CD4-positive, alpha-beta T cell treated with Interleukin-10 for 1 hour (primary cell): ENCODE results near the gene ABCA7.

Source experiments
- DNase-seq: peaks from one replicate; pipeline ENCODE4 v3.0.0-alpha.2; 2020

Gene ABCA7

GRCh38 chr19:1004803-1005664, 34.9 kb upstream of the ABCA7 start:
- no peak for DNase-seq

DNA sequence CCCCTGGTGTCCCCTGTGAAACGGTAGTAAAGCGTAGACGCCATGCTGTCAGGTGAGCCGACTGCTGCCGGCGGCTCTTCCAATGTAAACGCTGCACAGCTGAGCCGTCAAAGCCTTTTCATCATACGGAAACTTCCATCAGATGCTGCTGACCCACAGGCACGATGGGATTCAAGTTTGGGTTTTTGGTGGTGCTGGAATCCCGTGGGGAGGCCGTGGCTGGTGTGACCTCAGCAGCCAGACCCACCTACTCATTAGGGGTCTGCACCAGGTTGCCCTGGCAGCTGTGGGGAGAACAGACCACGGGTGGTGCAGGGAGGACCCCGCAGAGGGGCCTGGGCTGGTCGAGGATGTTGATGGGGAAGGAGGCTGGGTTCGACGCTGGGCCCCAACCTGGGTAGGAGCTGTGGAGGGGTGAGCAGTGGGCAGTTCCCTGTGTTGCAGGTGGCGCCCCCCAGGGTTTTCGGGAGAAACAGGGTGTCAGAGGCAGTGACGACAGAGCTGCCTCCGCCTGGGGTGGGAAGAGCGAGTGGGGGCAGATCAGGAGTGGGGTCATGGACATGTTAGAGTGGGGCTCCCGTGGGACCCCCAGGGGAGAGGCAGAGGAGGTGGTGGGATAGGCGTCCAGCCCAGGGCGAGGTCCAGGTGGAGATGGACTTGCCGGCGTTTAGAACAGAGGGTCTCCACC, 33.1 kb upstream of the ABCA7 start:
- DNase-seq = no peak

DNA sequence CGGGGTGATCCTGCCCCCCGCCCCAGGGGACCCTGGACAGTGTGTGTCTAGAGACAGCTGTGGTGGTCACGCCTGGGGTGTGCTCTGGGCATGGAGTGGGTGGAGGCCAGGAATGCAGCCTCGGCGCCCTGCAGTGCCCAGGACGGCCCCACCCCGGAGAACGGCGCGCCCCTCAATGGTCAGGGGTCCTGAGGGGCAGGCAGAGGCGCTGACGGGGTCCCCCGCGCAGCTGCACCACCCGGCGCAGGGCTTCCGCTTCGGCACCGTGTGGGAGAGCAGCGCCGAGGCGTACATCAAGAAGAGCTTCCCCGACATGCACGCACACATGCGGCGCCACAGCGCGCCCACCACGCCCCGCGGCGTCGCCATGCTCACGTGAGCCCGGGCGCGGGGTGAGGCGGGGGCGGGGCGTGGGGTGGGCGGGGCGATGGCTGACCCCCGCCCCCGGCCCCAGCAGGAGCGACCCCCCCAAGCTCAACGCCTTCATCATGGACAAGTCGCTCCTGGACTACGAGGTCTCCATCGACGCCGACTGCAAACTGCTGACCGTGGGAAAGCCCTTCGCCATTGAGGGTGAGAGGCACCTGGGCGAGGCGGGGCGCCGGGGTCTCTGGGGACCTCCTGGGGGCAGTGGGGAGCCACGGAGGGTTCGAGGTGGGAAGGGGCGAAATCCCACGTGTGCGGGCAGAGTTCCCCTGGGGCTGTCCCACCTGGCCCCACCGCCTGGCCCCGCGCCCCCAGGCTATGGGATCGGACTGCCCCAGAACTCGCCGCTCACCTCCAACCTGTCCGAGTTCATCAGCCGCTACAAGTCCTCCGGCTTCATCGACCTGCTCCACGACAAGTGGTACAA, 32.3 kb upstream of the ABCA7 start:
- DNase-seq = no peak

DNA sequence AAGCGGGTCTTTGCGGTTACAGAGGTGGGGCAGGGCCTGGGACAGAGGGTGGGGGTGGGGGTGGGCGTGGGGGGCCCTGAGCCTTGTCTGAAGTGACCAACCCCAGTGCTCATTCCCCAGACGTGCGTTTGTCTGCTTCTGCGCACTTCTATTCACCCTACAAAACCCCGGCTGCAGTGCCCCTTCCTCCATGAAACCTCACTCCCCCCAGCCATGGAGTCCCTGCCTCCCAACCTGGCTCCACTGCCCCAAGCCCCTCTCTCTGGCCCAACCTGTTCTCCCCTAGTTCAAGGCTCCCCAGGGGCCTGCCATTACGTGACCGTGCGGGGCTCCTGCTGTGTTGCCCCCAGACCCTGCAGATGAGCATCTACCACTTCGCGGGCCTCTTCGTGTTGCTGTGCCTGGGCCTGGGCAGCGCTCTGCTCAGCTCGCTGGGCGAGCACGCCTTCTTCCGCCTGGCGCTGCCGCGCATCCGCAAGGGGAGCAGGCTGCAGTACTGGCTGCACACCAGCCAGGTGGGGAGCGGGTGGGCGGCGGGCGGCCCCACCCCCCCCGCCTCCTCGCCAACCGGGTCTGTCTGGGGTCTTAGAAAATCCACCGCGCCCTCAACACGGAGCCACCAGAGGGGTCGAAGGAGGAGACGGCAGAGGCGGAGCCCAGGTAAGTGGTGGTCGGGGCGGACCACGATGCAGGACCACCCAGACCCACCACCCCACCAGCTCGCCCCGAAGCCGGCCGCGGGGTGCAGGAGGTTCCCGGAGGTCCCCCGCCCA, 31.5 kb upstream of the ABCA7 start:
- no peak for DNase-seq

- no peak for DNase-seq
Measured at GRCh38 chr19:1009041-1009980, 30.6 kb upstream of the ABCA7 start.

- no peak for DNase-seq
Measured at GRCh38 chr19:1009981-1010538, 29.8 kb upstream of the ABCA7 start.

GRCh38 chr19:1010586-1011510, 29.1 kb upstream of the ABCA7 start:
- DNase-seq = no peak

GRCh38 chr19:1011831-1012333, 28.0 kb upstream of the ABCA7 start:
- no peak for DNase-seq

DNA sequence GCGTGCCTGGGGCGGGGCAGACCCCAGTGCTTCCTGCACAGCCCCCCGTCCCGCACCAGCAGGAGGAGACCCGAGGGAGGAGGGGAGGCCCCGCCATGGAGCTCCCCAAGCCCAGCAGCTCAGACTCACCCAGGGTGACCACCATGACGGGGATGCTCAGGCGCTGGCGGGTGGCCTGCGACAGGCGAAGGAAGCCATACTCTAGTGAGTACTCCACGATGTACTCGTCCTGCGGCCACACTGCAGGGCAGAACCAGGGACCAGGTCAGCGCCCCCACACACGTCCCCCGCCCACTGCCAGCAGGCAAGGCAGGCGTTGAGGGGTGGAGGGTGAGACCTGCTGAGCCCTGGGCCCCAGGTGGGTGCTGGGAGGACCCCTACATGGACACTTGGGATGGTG, 27.6 kb upstream of the ABCA7 start:
- DNase-seq = no peak

- no peak for DNase-seq
Measured at GRCh38 chr19:1013218-1013617, 26.7 kb upstream of the ABCA7 start.

DNA sequence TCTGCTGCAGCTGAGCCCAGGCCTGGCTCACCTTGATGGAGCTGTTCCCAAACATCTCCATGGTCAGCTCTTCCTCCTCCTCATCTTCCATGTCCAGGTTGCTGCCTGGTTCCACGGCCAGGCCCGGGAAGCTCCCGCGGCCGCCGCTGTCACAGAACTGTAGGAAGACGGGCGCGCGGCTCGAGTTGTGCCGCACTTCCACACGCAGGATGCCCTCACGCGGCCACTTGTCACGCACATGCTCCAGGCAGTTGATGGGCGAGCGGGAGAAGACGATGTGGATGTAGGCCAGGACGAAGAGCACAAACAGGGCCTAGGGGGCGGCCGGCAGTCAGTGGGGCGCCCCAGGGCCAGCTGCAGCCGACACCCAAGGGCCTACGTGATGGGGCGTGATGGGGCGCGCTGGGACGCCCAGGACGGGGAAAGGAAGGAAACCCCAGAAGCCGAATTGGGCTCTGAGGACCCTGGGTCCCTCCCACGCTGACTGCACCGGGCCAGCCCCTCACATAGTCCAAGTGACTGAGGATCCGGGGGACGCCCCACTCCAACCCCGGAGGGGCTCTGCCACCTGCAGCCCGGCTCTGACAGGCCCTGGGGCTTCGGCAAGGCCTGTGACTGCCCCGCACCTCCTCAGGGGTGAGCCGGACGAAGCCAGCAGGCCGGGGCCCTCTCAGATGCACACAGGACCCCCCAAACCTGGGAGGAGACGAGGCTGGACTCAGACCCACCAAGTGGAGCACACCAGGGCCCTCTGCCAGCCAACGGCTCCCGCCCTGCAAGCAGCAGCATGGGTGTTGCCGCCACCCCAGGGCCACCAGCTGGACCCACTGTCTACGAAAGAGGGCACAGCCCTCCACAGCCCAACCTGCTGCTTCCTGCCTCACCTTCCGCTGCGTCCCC, 25.5 kb upstream of the ABCA7 start:
- DNase-seq = no peak

- no peak for DNase-seq
Measured at GRCh38 chr19:1015061-1015781, 24.7 kb upstream of the ABCA7 start.

DNA sequence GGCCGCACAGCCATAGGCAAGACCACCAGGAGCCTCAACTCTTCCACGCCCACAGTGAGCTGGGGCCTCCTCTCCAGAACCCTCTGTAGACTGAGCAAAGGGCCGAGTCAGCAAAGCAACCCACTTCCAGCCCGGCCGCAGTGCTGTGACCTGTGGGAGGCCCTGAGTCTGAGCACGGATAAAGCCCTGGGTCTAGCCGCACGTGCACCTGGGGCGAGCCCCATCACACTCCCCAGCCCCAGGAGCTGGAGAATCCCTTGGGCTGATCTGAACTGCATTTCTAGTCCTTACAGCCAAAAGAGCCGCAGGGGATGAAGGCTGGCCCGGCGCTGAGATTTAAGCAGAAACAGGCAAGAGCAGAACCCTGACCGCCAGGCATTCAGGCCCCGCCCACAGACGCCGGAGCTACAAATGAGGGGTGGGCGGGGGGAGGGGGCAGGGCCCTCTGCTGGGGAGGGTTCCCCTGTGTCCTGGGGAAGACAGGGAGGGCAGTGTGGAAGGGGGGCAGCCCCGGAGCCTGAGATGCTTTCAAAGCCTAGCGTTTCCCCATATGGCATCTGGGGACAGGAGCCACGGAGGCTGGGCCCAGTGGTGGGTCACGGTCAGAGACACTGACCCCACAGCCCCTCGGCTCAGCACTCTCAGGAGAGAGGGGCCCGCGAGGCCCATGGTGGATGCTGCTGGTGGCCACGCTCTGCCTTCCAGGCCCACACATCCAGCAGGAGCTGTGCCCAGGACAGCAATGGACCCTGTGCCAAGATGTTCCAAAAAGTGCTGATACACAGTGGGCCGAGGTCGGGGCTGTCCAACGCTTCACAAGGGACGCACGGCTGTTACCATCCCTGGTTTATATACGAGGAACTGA, 23.9 kb upstream of the ABCA7 start:
- DNase-seq = no peak

GRCh38 chr19:1016647-1017114, 23.2 kb upstream of the ABCA7 start:
- DNase-seq = no peak

- DNase-seq = no peak
Measured at GRCh38 chr19:1017115-1017905, 22.6 kb upstream of the ABCA7 start.

DNA sequence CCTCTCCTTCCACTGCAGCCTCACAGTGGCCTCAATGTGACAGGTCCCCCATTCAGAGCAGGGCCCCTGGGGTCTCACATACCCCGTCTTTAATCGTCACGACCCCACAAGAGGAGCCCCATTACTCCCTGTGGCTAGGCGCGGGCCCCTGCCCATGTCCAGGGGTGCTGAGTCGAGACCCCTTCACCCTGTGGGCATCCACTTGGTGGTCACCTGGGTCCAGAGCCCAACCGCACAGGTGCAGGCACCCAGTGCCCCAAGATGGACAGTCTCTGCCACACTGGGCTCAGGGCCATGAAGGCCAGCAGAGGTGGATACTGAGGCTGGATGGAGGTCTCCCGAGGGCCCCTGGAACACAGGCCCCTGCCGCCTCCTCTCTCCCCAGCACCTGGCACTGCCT, 22.0 kb upstream of the ABCA7 start:
- DNase-seq = no peak
